NT2/D1 (cell line): Measurements from ENCODE around the gene ABCC3.
A peak's percentile ranks its signal among the peaks of the same experiment; 100 is the strongest.

Experiments
- DNase-seq: peaks from one replicate; pipeline ENCODE4 v3.0.0-alpha.2; 2011; ENCODE audit warnings: low read depth, low spot score
- H3K27me3 ChIP-seq: 2 replicates; pipeline ENCODE4 v1.6.0; 2011; ENCODE audit warnings: mild to moderate bottlenecking; ENCODE audit not compliant: insufficient read length, insufficient read depth
- H3K36me3 ChIP-seq: 2 replicates; pipeline ENCODE4 v1.6.1; 2011; ENCODE audit warnings: mild to moderate bottlenecking, low read length, mixed read lengths; ENCODE audit not compliant: insufficient read depth, insufficient read length
- H3K4me1 ChIP-seq: 2 replicates; pipeline ENCODE4 v1.5.1; 2011; ENCODE audit not compliant: insufficient read depth, insufficient read length
- H3K4me3 ChIP-seq: 2 replicates; pipeline ENCODE4 v1.5.1; 2011; ENCODE audit warnings: low read depth; ENCODE audit not compliant: insufficient read length
- H3K9ac ChIP-seq: 2 replicates; pipeline ENCODE4 v1.6.0; 2011; ENCODE audit warnings: low read depth; ENCODE audit not compliant: insufficient read length
- H3K9me3 ChIP-seq: 2 replicates; pipeline ENCODE4 v1.5.1; 2011; ENCODE audit warnings: mild to moderate bottlenecking, low read length; ENCODE audit not compliant: insufficient read depth
- SUZ12 ChIP-seq: IDR thresholded peaks from 2 replicates; pipeline ENCODE4 v1.6.1; 2011; ENCODE audit not compliant: insufficient read length, insufficient read depth; ENCODE audit errors: extremely low read depth
- YY1 ChIP-seq: IDR thresholded peaks from 2 replicates; pipeline ENCODE4 v1.6.1; 2011; ENCODE audit not compliant: insufficient read length, insufficient read depth
- ZNF274 ChIP-seq: IDR thresholded peaks from 2 replicates; pipeline ENCODE4 v1.6.1; 2011; ENCODE audit warnings: mild to moderate bottlenecking, low read depth, low read length

ABCC3 gene

GRCh38 chr17:50651661-50652060, 17.0 kb downstream of the ABCC3 start:
- Histone ChIP-seq H3K4me3 (no peak overlapping the region), H3K27me3 (no peaks in the 10 kb centered on the region), H3K4me1 (peaks cover 2% of the 10 kb centered on the region), H3K36me3 (no peaks in the 10 kb centered on the region), H3K9ac (no peak overlapping the region), H3K9me3 (no peaks in the 10 kb centered on the region)
- DNase-seq: no peak
- TF ChIP-seq ZNF274: no peak
- TF ChIP-seq SUZ12: no peak
- TF ChIP-seq YY1: no peak

GRCh38 chr17:50653738-50654137, 19.1 kb downstream of the ABCC3 start:
- Histone ChIP-seq H3K36me3 (no peaks in the 10 kb centered on the region), H3K27me3 (no peaks in the 10 kb centered on the region), H3K4me1 (peaks cover 6% of the 10 kb centered on the region), H3K9me3 (no peaks in the 10 kb centered on the region), H3K4me3 (no peak overlapping the region), H3K9ac (no peak overlapping the region)
- TF ChIP-seq YY1 (no peak), ZNF274 (no peak), SUZ12 (no peak)
- no peak for DNase-seq

- Histone ChIP-seq H3K27me3 (no peaks in the 10 kb centered on the region), H3K36me3 (no peaks in the 10 kb centered on the region), H3K9ac (no peak overlapping the region), H3K4me3 (no peak overlapping the region), H3K4me1 (peaks cover 28% of the 10 kb centered on the region), H3K9me3 (no peaks in the 10 kb centered on the region)
- DNase-seq: no peak
- TF ChIP-seq YY1 (no peak), SUZ12 (no peak), ZNF274 (no peak)
These were observed 21.8 kb downstream of the ABCC3 start for GRCh38 chr17:50656509-50656908.

DNA sequence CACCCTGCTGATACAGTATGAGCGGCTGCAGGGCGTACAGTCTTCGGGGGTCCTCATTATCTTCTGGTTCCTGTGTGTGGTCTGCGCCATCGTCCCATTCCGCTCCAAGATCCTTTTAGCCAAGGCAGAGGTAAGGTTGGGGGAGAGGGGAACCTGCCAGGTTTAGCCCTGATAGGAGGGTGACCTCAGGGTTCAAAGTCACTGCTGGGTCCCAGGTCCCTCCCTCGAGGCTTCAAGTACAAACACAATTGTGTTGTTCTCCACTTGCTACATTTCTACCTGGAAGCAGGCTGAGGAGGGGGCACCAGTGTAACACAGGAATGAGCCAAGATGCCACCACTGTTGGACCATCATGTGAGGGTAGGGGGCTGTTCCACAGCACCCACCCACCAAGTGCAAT, 22.4 kb downstream of the ABCC3 start:
- Histone ChIP-seq H3K9me3 (no peaks in the 10 kb centered on the region), H3K4me3 (no peak overlapping the region), H3K27me3 (no peaks in the 10 kb centered on the region), H3K9ac (no peak overlapping the region), H3K36me3 (no peaks in the 10 kb centered on the region), H3K4me1 (peaks cover 32% of the 10 kb centered on the region)
- TF ChIP-seq ZNF274 (no peak), YY1 (no peak), SUZ12 (no peak)
- DNase-seq: no peak

GRCh38 chr17:50657627-50658026, 22.9 kb downstream of the ABCC3 start:
- H3K4me3 ChIP-seq: no peak overlapping the region
- no peak for TF ChIP-seq ZNF274
- no peak for TF ChIP-seq SUZ12
- TF ChIP-seq YY1: no peak
- H3K9me3 ChIP-seq: no peaks in the 10 kb centered on the region
- peaks cover 35% of the 10 kb centered on the region for H3K4me1 ChIP-seq
- H3K9ac ChIP-seq: no peak overlapping the region
- no peaks in the 10 kb centered on the region for H3K36me3 ChIP-seq
- DNase-seq: no peak
- no peaks in the 10 kb centered on the region for H3K27me3 ChIP-seq

GRCh38 chr17:50658616-50659015, 23.9 kb downstream of the ABCC3 start:
- peaks cover 37% of the 10 kb centered on the region for H3K4me1 ChIP-seq
- DNase-seq: no peak
- H3K9me3 ChIP-seq: no peaks in the 10 kb centered on the region

DNA sequence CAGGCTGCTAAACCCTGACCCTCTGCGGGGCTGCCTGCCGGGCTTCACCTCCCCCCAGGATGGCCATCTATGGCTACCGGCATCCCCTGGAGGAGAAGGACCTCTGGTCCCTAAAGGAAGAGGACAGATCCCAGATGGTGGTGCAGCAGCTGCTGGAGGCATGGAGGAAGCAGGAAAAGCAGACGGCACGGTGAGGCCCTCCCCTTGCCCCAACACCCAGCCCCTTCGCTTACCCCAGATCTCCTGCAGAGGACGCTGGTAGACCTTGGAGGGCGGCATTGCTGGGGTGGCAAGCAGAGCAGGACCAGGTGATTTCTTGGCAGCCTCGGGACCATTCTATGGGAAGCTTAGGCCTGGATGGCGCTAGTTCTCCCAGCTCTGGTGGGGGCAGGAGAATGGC, 24.5 kb downstream of the ABCC3 start:
- Histone ChIP-seq H3K9me3 (no peaks in the 10 kb centered on the region), H3K4me1 (peaks cover 41% of the 10 kb centered on the region), H3K27me3 (no peaks in the 10 kb centered on the region), H3K36me3 (no peaks in the 10 kb centered on the region), H3K9ac (peak overlapping the region; percentile 21), H3K4me3 (no peak overlapping the region)
- no peak for TF ChIP-seq YY1
- TF ChIP-seq ZNF274: no peak
- no peak for DNase-seq

More at GRCh38 chr17:50658616-50659015, 23.9 kb downstream of the ABCC3 start:
- TF ChIP-seq YY1 (no peak), SUZ12 (no peak), ZNF274 (no peak)
- no peak overlapping the region for H3K4me3 ChIP-seq
- no peaks in the 10 kb centered on the region for H3K27me3 ChIP-seq
- H3K36me3 ChIP-seq: no peaks in the 10 kb centered on the region
- peak overlapping the region; percentile 37 for H3K9ac ChIP-seq
